HL-60 (cell line): ENCODE data around the gene DENND1A.

Source experiments
- DNase-seq, 2 experiments: peaks; one replicate each; pipeline ENCODE4 v3.0.0-alpha.2; 2010 to 2020; ENCODE audit warnings: low read depth in 1 of 2, low spot score in 1 of 2
- H3K27ac ChIP-seq: fragments of 250-450 bp; sonication (Bioruptor Pico); replicated peaks from 2 replicates; pipeline ENCODE4 v1.5.1; 2020; ENCODE audit warnings: mild to moderate bottlenecking, moderate library complexity
- H3K27me3 ChIP-seq: fragments of 250-450 bp; sonication (Bioruptor Pico); 2 replicates; pipeline ENCODE4 v1.5.1; 2021; ENCODE audit warnings: mild to moderate bottlenecking, moderate library complexity; ENCODE audit not compliant: insufficient read depth, poor library complexity, severe bottlenecking
- H3K4me3 ChIP-seq: replicated peaks from 2 replicates; pipeline ENCODE4 v1.5.1; 2011; ENCODE audit warnings: mild to moderate bottlenecking, control low read depth, low read length; ENCODE audit not compliant: insufficient read depth
- GABPA ChIP-seq: IDR thresholded peaks from 2 replicates; pipeline ENCODE4 v1.6.1; 2012; ENCODE audit warnings: low read depth
- POLR2AphosphoS5 ChIP-seq: IDR thresholded peaks from 2 replicates; pipeline ENCODE4 v1.6.1; 2012; ENCODE audit warnings: low read depth
- SPI1 ChIP-seq: IDR thresholded peaks from 2 replicates; pipeline ENCODE4 v1.6.1; 2012; ENCODE audit warnings: low read depth, mild to moderate bottlenecking, borderline replicate concordance
- TF ChIP-seq, protein P1 (sequence below): IDR thresholded peaks from 2 replicates; pipeline ENCODE4 v1.6.1; 2012; ENCODE audit warnings: low read depth; ENCODE audit not compliant: insufficient replicate concordance
- TF ChIP-seq, protein P2 (sequence below): IDR thresholded peaks from one replicate; pipeline ENCODE4 v1.5.1; 2011; ENCODE audit warnings: low read length, control low read depth, inconsistent platforms; ENCODE audit not compliant: insufficient read depth

The DENND1A gene

DNA sequence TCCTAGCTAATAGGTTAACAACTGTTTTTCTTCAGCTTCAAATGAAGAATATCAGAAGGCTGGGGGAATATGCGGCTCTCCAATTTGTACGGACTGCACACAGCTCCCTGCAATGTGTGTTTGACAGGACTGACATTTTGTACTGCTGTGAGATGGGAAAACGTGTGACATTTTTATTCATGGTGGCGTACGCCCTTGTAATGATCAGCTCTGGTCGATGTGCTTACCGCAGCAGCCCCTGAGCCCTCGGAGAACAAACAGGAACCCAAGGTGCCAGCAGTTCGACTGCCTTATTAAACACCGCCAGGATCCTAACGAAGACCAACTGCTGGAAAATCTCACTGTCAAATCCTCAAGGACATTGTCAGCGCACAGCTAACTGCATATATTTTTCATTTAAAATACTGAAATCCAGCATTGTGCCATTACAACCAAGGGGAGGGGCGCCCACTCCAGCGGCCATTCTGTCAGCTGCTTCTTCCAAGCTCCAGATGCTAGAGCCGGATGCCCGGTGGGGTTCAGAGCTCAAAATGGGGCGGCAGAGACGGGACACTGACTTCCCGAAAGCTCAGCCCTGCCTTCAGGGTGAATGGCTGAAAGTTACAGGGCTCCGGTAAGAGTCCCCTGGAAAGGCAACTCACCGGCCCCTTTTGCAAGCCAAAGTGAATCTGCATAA lies 507.2 kb downstream of the DENND1A start:
- H3K27ac ChIP-seq, result no peak overlapping the region
- DNase-seq, result no peak
- H3K4me3 ChIP-seq, result no peak overlapping the region
- TF ChIP-seq POLR2AphosphoS5 (no peak), SPI1 (no peak), GABPA (no peak)
- TF ChIP-seq, protein P1, sequence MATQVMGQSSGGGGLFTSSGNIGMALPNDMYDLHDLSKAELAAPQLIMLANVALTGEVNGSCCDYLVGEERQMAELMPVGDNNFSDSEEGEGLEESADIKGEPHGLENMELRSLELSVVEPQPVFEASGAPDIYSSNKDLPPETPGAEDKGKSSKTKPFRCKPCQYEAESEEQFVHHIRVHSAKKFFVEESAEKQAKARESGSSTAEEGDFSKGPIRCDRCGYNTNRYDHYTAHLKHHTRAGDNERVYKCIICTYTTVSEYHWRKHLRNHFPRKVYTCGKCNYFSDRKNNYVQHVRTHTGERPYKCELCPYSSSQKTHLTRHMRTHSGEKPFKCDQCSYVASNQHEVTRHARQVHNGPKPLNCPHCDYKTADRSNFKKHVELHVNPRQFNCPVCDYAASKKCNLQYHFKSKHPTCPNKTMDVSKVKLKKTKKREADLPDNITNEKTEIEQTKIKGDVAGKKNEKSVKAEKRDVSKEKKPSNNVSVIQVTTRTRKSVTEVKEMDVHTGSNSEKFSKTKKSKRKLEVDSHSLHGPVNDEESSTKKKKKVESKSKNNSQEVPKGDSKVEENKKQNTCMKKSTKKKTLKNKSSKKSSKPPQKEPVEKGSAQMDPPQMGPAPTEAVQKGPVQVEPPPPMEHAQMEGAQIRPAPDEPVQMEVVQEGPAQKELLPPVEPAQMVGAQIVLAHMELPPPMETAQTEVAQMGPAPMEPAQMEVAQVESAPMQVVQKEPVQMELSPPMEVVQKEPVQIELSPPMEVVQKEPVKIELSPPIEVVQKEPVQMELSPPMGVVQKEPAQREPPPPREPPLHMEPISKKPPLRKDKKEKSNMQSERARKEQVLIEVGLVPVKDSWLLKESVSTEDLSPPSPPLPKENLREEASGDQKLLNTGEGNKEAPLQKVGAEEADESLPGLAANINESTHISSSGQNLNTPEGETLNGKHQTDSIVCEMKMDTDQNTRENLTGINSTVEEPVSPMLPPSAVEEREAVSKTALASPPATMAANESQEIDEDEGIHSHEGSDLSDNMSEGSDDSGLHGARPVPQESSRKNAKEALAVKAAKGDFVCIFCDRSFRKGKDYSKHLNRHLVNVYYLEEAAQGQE, result no peak
- TF ChIP-seq, protein P2, sequence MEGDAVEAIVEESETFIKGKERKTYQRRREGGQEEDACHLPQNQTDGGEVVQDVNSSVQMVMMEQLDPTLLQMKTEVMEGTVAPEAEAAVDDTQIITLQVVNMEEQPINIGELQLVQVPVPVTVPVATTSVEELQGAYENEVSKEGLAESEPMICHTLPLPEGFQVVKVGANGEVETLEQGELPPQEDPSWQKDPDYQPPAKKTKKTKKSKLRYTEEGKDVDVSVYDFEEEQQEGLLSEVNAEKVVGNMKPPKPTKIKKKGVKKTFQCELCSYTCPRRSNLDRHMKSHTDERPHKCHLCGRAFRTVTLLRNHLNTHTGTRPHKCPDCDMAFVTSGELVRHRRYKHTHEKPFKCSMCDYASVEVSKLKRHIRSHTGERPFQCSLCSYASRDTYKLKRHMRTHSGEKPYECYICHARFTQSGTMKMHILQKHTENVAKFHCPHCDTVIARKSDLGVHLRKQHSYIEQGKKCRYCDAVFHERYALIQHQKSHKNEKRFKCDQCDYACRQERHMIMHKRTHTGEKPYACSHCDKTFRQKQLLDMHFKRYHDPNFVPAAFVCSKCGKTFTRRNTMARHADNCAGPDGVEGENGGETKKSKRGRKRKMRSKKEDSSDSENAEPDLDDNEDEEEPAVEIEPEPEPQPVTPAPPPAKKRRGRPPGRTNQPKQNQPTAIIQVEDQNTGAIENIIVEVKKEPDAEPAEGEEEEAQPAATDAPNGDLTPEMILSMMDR, result no peak
- H3K27me3 ChIP-seq, result no peaks in the 10 kb centered on the region

DNA sequence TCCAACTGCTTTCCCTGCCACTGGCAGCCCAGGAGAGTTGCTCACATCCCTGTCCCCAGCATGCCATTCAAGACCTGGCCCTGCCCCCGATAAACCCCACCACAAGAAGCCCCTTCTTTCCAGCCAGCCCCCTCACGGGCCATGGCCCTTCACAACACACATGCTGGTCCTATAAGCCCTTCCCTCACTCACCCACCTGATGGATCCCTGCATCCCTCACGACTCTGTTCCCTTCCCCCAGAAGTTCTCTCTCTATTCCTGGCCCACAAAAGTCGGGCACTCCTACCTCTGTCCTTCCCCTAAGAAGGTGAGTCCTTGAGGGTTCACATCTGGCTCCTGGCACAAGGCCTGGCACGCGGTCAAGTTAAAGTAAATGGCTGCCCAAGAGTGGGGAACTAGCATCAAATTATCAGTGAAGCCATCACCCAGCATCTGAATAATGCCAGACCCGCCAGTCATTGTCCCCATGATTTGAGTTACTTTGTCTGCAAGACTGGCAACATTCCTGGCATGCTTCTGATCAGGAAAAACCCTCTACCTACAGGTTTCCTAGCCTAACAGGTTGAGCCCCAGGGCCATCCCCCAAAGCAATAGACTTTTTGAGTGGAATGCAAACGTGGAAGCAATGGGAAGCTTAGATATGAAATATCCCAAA lies 508.0 kb downstream of the DENND1A start:
- no peak for DNase-seq
- Histone ChIP-seq H3K27me3 (no peaks in the 10 kb centered on the region), H3K4me3 (no peak overlapping the region), H3K27ac (no peak overlapping the region)
- no peak for TF ChIP-seq GABPA
- TF ChIP-seq, protein P2, result no peak
- TF ChIP-seq POLR2AphosphoS5, result no peak
- TF ChIP-seq SPI1, result no peak
- TF ChIP-seq, protein P1, result no peak

DNA sequence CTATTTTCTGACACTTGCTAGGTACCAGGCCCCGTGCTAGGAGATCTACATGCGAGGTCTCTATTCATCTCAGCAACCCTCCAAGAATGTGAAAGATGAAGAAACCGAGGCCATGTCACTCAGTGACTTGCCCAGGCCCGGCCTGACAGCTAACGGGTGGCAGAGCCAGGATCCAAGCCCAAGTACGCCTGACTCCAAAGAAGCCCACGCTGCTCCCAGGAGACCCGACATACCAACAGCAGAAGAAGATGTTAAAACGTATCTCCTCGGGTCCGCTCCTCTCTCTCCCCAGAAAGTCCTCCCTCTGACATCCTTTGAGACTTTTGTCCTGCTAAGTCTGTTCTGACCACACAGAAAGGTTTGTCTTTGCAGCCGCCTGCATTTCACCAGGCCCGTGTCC lies 508.7 kb downstream of the DENND1A start:
- no peak for DNase-seq
- Histone ChIP-seq H3K27ac (no peak overlapping the region), H3K27me3 (no peaks in the 10 kb centered on the region), H3K4me3 (no peak overlapping the region)
- TF ChIP-seq, protein P2, result no peak
- TF ChIP-seq GABPA, result no peak
- TF ChIP-seq SPI1, result no peak
- no peak for TF ChIP-seq POLR2AphosphoS5
- TF ChIP-seq, protein P1, result no peak
